Activated CD8-positive, alpha-beta memory T cell treated with anti-CD3 and anti-CD28 coated beads for 36 hours (primary cell): ENCODE measurements around the gene PPP1R14C. TPM values are rescaled to one million over a fixed set of nuclear protein-coding genes. Genes with fewer than 3 reads are reported as not detected.
"Not testable (repeated sequence)": the region's sequence is repeated elsewhere in the genome, so short reads cannot be mapped to it uniquely, and the experiment has no call there.

Experiments
- CTCF ChIA-PET: fragments of 350-600 bp; sonication (Branson Sonifier 250); formaldehyde crosslinking; loops from one replicate; lab custom pipeline; 2021; ENCODE audit warnings: antibody characterized with exemption; lab: Charles Lee
- POLR2A ChIA-PET: fragments of 350-600 bp; sonication (Branson Sonifier 250); formaldehyde crosslinking; loops from one replicate; lab custom pipeline; 2021; ENCODE audit warnings: antibody characterized with exemption; lab: Charles Lee
- total RNA-seq, 2 experiments: library from RNA; stranded (reverse); gene quantifications; one replicate each; pipeline ENCODE4 v1.2.3, GENCODE V29; 2021

The PPP1R14C gene
- total RNA-seq, 2 experiments from 2014 or later, result 0.96 to 1.1 TPM

GRCh38 chr6:150184850-150185731 lies 42.2 kb downstream of the PPP1R14C start:
- ChIA-PET CTCF (no interaction called here), POLR2A (no interaction called here)

- CTCF ChIA-PET, result no interaction called here
Measured at GRCh38 chr6:150185732-150186117, 42.9 kb downstream of the PPP1R14C start.

GRCh38 chr6:150186129-150186898 lies 43.5 kb downstream of the PPP1R14C start:
- ChIA-PET CTCF (no interaction called here), POLR2A (no interaction called here)

More at GRCh38 chr6:150185732-150186117, 42.9 kb downstream of the PPP1R14C start:
- POLR2A ChIA-PET, result no interaction called here

- CTCF ChIA-PET, POLR2A ChIA-PET: not testable (repeated sequence)
Measured at GRCh38 chr6:150187433-150187832, 44.6 kb downstream of the PPP1R14C start.

GRCh38 chr6:150189122-150189521 lies 46.3 kb downstream of the PPP1R14C start:
- CTCF ChIA-PET, result no interaction called here
- POLR2A ChIA-PET, result no interaction called here

GRCh38 chr6:150191809-150192208 lies 49.0 kb downstream of the PPP1R14C start:
- POLR2A ChIA-PET, result no interaction called here

GRCh38 chr6:150194195-150194594 lies 51.4 kb downstream of the PPP1R14C start:
- ChIA-PET POLR2A (no interaction called here), CTCF (interaction anchor here (1.6 kb wide), 1 partner anchor 17 kb away, joined by 4 read pairs; no protein-coding TSS in a partner anchor)

More at GRCh38 chr6:150191809-150192208, 49.0 kb downstream of the PPP1R14C start:
- CTCF ChIA-PET, result no interaction called here

- CTCF ChIA-PET, result no interaction called here
- POLR2A ChIA-PET, result no interaction called here
Measured at GRCh38 chr6:150195996-150196417, 53.2 kb downstream of the PPP1R14C start.

- ChIA-PET CTCF (no interaction called here), POLR2A (no interaction called here)
Measured at GRCh38 chr6:150196942-150197745, 54.3 kb downstream of the PPP1R14C start.

- CTCF ChIA-PET, result no interaction called here
Measured at GRCh38 chr6:150198532-150198931, 55.7 kb downstream of the PPP1R14C start.

GRCh38 chr6:150199241-150199640 lies 56.4 kb downstream of the PPP1R14C start:
- ChIA-PET CTCF (no interaction called here), POLR2A (no interaction called here)

More at GRCh38 chr6:150198532-150198931, 55.7 kb downstream of the PPP1R14C start:
- POLR2A ChIA-PET, result no interaction called here

GRCh38 chr6:150200428-150201100 lies 57.7 kb downstream of the PPP1R14C start:
- CTCF ChIA-PET, result no interaction called here
- POLR2A ChIA-PET, result no interaction called here

GRCh38 chr6:150201285-150201684 lies 58.4 kb downstream of the PPP1R14C start:
- CTCF ChIA-PET, result no interaction called here
- POLR2A ChIA-PET, result no interaction called here

- ChIA-PET CTCF (no interaction called here), POLR2A (no interaction called here)
Measured at GRCh38 chr6:150201772-150202329, 59.0 kb downstream of the PPP1R14C start.

GRCh38 chr6:150202404-150202803 lies 59.6 kb downstream of the PPP1R14C start:
- ChIA-PET CTCF (no interaction called here), POLR2A (no interaction called here)

- ChIA-PET CTCF (no interaction called here), POLR2A (no interaction called here)
Measured at GRCh38 chr6:150202934-150203333, 60.1 kb downstream of the PPP1R14C start.

GRCh38 chr6:150203378-150203777 lies 60.5 kb downstream of the PPP1R14C start:
- ChIA-PET CTCF (no interaction called here), POLR2A (no interaction called here)

GRCh38 chr6:150203871-150204545 lies 61.2 kb downstream of the PPP1R14C start:
- CTCF ChIA-PET, result no interaction called here
- POLR2A ChIA-PET, result no interaction called here
